ENCODE measurements around the gene IFFO2.

- no peak for TF ChIP-seq EP300 (IDR thresholded peaks at IDR 0.05)
- TF ChIP-seq CTCF (IDR thresholded peaks at IDR 0.05) = no peak
- TF ChIP-seq POLR2AphosphoS5 (IDR thresholded peaks at IDR 0.05) = no peak
- no peak for TF ChIP-seq POLR2A (IDR thresholded peaks at IDR 0.05)
Measured at GRCh38 chr1:18882486-18882885, 74.0 kb downstream of the IFFO2 start.
